ENCODE results near the gene GPD1L.

DNA sequence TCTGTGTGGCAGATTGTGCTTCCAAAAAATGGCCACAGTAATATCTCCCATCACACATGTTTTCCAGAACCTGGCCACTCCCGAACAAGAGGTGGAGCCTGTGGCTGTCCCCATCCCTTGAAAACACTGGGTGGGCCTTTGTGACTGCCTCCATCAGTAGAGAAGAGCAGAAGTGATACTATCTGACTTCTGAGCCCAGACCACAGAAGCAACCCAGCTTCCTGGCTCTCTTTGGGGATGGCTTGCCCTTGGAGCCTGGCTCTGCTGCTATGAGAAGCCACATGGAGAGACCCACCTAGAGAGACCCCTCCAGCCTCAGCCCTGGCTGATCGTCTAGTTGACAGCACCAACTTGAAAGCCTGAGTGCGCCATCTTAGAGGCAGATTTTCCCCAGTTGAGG, 92.3 kb downstream of the GPD1L start:
- TF ChIP-seq CTCF (conservative IDR thresholded peaks at IDR 0.05) (no peak), ZFX (IDR thresholded peaks at IDR 0.05) (no peak)

All from C4-2B (cell line).